OCI-LY1 (cell line): Measurements from ENCODE around the gene MRPS27.

Source experiments
- H2AFZ ChIP-seq: fragments of 200-600 bp; sonication (generic), shearing (Covaris generic); 2 replicates; pipeline ENCODE4 v1.6.0; 2014; ENCODE audit warnings: antibody characterized with exemption, mild to moderate bottlenecking, low read length
- H3F3A ChIP-seq: fragments of 200-600 bp; sonication (generic), shearing (Covaris generic); 2 replicates; pipeline ENCODE4 v1.6.0; 2014; ENCODE audit warnings: mild to moderate bottlenecking, antibody characterized with exemption, low read length, moderate library complexity; ENCODE audit not compliant: insufficient read depth
- H3K27ac ChIP-seq: fragments of 200-600 bp; sonication (generic); 2 replicates; pipeline ENCODE4 v1.5.1; 2014; ENCODE audit warnings: low read length, mixed run types, mild to moderate bottlenecking, low read depth; ENCODE audit not compliant: poor library complexity, severe bottlenecking
- H3K27me3 ChIP-seq: fragments of 200-600 bp; sonication (generic); 2 replicates; pipeline ENCODE4 v1.6.0; 2014; ENCODE audit warnings: antibody characterized with exemption, mild to moderate bottlenecking, low read length, moderate library complexity; ENCODE audit not compliant: insufficient read depth
- H3K36me3 ChIP-seq: fragments of 200-600 bp; sonication (generic); 2 replicates; pipeline ENCODE4 v1.6.1; 2014; ENCODE audit warnings: mild to moderate bottlenecking, antibody characterized with exemption, low read length, moderate library complexity, mixed read lengths; ENCODE audit not compliant: insufficient read depth
- H3K4me1 ChIP-seq: fragments of 200-600 bp; sonication (generic); 2 replicates; pipeline ENCODE4 v1.5.1; 2014; ENCODE audit warnings: mild to moderate bottlenecking, low read length, moderate library complexity; ENCODE audit not compliant: insufficient read depth, severe bottlenecking
- H3K4me2 ChIP-seq: fragments of 200-600 bp; sonication (generic), shearing (Covaris generic); 2 replicates; pipeline ENCODE4 v1.6.1; 2014; ENCODE audit warnings: low read length
- H3K4me3 ChIP-seq: fragments of 200-600 bp; sonication (generic); 2 replicates; pipeline ENCODE4 v1.5.1; 2014; ENCODE audit warnings: low read length, low read depth, mild to moderate bottlenecking, mixed read lengths; ENCODE audit not compliant: poor library complexity, severe bottlenecking
- H3K79me2 ChIP-seq: fragments of 200-600 bp; shearing (Covaris generic); 2 replicates; pipeline ENCODE4 v1.6.1; 2016; ENCODE audit warnings: mixed run types, low read length, mixed read lengths; ENCODE audit not compliant: insufficient read depth
- H3K9ac ChIP-seq: fragments of 200-600 bp; sonication (generic), shearing (Covaris generic); 2 replicates; pipeline ENCODE4 v1.6.1; 2014; ENCODE audit warnings: mild to moderate bottlenecking, low read length, mixed read lengths
- H3K9me2 ChIP-seq: fragments of 200-600 bp; sonication (generic), shearing (Covaris generic); 2 replicates; pipeline ENCODE4 v1.6.1; 2014; ENCODE audit warnings: low read depth, mild to moderate bottlenecking, low read length, mixed read lengths
- H3K9me3 ChIP-seq: fragments of 200-600 bp; shearing (Covaris generic); 2 replicates; pipeline ENCODE4 v1.6.1; 2014; ENCODE audit warnings: low read length, mixed read lengths
- H4K20me1 ChIP-seq: fragments of 200-600 bp; sonication (generic), shearing (Covaris generic); 2 replicates; pipeline ENCODE4 v1.6.0; 2016; ENCODE audit warnings: mild to moderate bottlenecking, low read length; ENCODE audit not compliant: insufficient read depth
- CTCF ChIP-seq: fragments of 200-600 bp; sonication (generic), shearing (Covaris generic); IDR thresholded peaks from 2 replicates; pipeline ENCODE4 v1.5.1; 2017; ENCODE audit warnings: mild to moderate bottlenecking, antibody characterized with exemption, low read length, moderate library complexity, mixed read lengths
- EZH2 ChIP-seq: fragments of 200-600 bp; sonication (generic), shearing (Covaris generic); IDR thresholded peaks from 2 replicates; pipeline ENCODE4 v1.8.0; 2017; ENCODE audit warnings: borderline replicate concordance, mixed run types, mild to moderate bottlenecking, antibody characterized with exemption, low read length, moderate library complexity, mixed read lengths

Gene MRPS27

GRCh38 chr5:72203251-72203845 lies 116.7 kb downstream of the MRPS27 start:
- no peak overlapping the region for H2AFZ ChIP-seq
- no peaks in the 10 kb centered on the region; the same call in 1 of the 2 replicates for H3K36me3 ChIP-seq
- H3K9me3 ChIP-seq, result no peaks in the 10 kb centered on the region
- no peak overlapping the region for H3K4me3 ChIP-seq
- no peaks in the 10 kb centered on the region for H3K79me2 ChIP-seq
- no peaks in the 10 kb centered on the region for H3K27me3 ChIP-seq
- no peak overlapping the region for H3K4me2 ChIP-seq
- no peaks in the 10 kb centered on the region for H3F3A ChIP-seq
- no peak overlapping the region for H3K27ac ChIP-seq
- no peak overlapping the region for H3K9ac ChIP-seq
- TF ChIP-seq CTCF (no peak), EZH2 (no peak)
- H4K20me1 ChIP-seq, result no peaks in the 10 kb centered on the region
- H3K4me1 ChIP-seq, result no peaks in the 10 kb centered on the region
- H3K9me2 ChIP-seq, result no peaks in the 10 kb centered on the region

GRCh38 chr5:72202331-72202825 lies 117.7 kb downstream of the MRPS27 start:
- no peaks in the 10 kb centered on the region for H3F3A ChIP-seq
- no peaks in the 10 kb centered on the region for H3K79me2 ChIP-seq
- no peak overlapping the region for H3K4me2 ChIP-seq
- no peaks in the 10 kb centered on the region for H3K27me3 ChIP-seq
- no peaks in the 10 kb centered on the region for H3K9me3 ChIP-seq
- H3K9ac ChIP-seq, result no peak overlapping the region
- no peak overlapping the region for H2AFZ ChIP-seq
- no peak overlapping the region for H3K27ac ChIP-seq
- H3K4me3 ChIP-seq, result no peak overlapping the region
- TF ChIP-seq EZH2 (no peak), CTCF (no peak)
- no peaks in the 10 kb centered on the region; the same call in 1 of the 2 replicates for H3K36me3 ChIP-seq
- H4K20me1 ChIP-seq, result no peaks in the 10 kb centered on the region
- no peaks in the 10 kb centered on the region for H3K9me2 ChIP-seq
- H3K4me1 ChIP-seq, result no peaks in the 10 kb centered on the region

GRCh38 chr5:72199681-72200080 lies 120.4 kb downstream of the MRPS27 start:
- H3K4me2 ChIP-seq, result no peak overlapping the region
- H3K36me3 ChIP-seq, result no peaks in the 10 kb centered on the region; the same call in 1 of the 2 replicates
- TF ChIP-seq EZH2, result no peak
- no peak for TF ChIP-seq CTCF
- no peaks in the 10 kb centered on the region; the same call in 1 of the 2 replicates for H3K27me3 ChIP-seq
- no peak overlapping the region for H3K4me3 ChIP-seq
- H2AFZ ChIP-seq, result no peak overlapping the region
- H3K9me3 ChIP-seq, result no peaks in the 10 kb centered on the region
- peaks cover 8% of the 10 kb centered on the region for H3K4me1 ChIP-seq
- H3K9me2 ChIP-seq, result no peaks in the 10 kb centered on the region
- H3F3A ChIP-seq, result no peaks in the 10 kb centered on the region
- no peaks in the 10 kb centered on the region for H3K79me2 ChIP-seq
- H3K9ac ChIP-seq, result no peak overlapping the region
- no peak overlapping the region for H3K27ac ChIP-seq
- no peaks in the 10 kb centered on the region for H4K20me1 ChIP-seq
